PC-3 (cell line): ENCODE measurements around the gene LBX1. TPM values are rescaled to one million over a fixed set of nuclear protein-coding genes. Genes with fewer than 3 reads are reported as not detected.

Source experiments
- ATAC-seq: fragments of 200-7000 bp; cut with Tn5 transposase; 2 replicates; pipeline ENCODE4 v1.9.1; 2020; ENCODE audit warnings: mild to moderate bottlenecking, moderate library complexity
- BruUV-seq: library from RNA; stranded (reverse); fragments of 400-500 nt; replicated peaks from 2 replicates; lab custom pipeline; 2021; lab: Mats Ljungman, UMichigan
- CTCF ChIA-PET: fragments of 300-600 bp; sonication (Branson Sonifier 250); formaldehyde crosslinking; loops from one replicate; lab custom pipeline; 2022; ENCODE audit warnings: antibody characterized with exemption; lab: Charles Lee
- POLR2A ChIA-PET: fragments of 300-600 bp; sonication (Branson Sonifier 250); formaldehyde crosslinking; loops from one replicate; lab custom pipeline; 2022; ENCODE audit warnings: antibody characterized with exemption; ENCODE audit not compliant: unreplicated experiment; lab: Charles Lee
- DNase-seq: peaks from one replicate; pipeline ENCODE4 v3.0.0-alpha.2; 2015
- H2AFZ ChIP-seq: fragments of 300-600 bp; sonication (generic); 2 replicates; pipeline ENCODE4 v1.6.0; 2016; ENCODE audit warnings: antibody characterized with exemption, low read length
- H3F3A ChIP-seq: fragments of 300-600 bp; sonication (generic); one replicate; pipeline ENCODE4 v1.6.0; 2017; ENCODE audit warnings: antibody characterized with exemption, low read length, control low read depth, mild to moderate bottlenecking; ENCODE audit not compliant: unreplicated experiment
- H3K27ac ChIP-seq: fragments of 300-600 bp; sonication (generic); 2 replicates; pipeline ENCODE4 v1.5.1; 2016; ENCODE audit warnings: mild to moderate bottlenecking, low read length
- H3K27me3 ChIP-seq: fragments of 300-600 bp; sonication (generic); 2 replicates; pipeline ENCODE4 v1.6.1; 2016; ENCODE audit warnings: low read length, mixed read lengths
- H3K36me3 ChIP-seq: fragments of 300-600 bp; sonication (generic); 2 replicates; pipeline ENCODE4 v1.6.1; 2016; ENCODE audit warnings: low read depth, mixed run types, low read length, mixed read lengths
- H3K4me1 ChIP-seq: fragments of 300-600 bp; sonication (generic); 2 replicates; pipeline ENCODE4 v1.5.1; 2016; ENCODE audit warnings: low read length; ENCODE audit not compliant: insufficient read depth
- H3K4me2 ChIP-seq: fragments of 300-600 bp; sonication (generic); 2 replicates; pipeline ENCODE4 v1.6.0; 2016; ENCODE audit warnings: low read length
- H3K4me3 ChIP-seq: fragments of 300-600 bp; sonication (generic); 2 replicates; pipeline ENCODE4 v1.5.1; 2016; ENCODE audit warnings: mild to moderate bottlenecking, low read length, mixed read lengths
- H3K79me2 ChIP-seq: fragments of 300-600 bp; sonication (generic); 2 replicates; pipeline ENCODE4 v1.6.1; 2017; ENCODE audit warnings: low read length, mixed read lengths
- H3K9ac ChIP-seq: fragments of 300-600 bp; sonication (generic); 2 replicates; pipeline ENCODE4 v1.6.0; 2016; ENCODE audit warnings: mild to moderate bottlenecking, low read length
- H3K9me2 ChIP-seq: fragments of 300-600 bp; sonication (generic); replicated peaks from 2 replicates; pipeline ENCODE4 v1.6.1; 2016; ENCODE audit warnings: mixed run types, low read length, mixed read lengths
- H3K9me3 ChIP-seq: fragments of 300-600 bp; sonication (generic); 2 replicates; pipeline ENCODE4 v1.6.1; 2016; ENCODE audit warnings: low read length, mixed read lengths
- H4K20me1 ChIP-seq: fragments of 300-600 bp; sonication (generic); 2 replicates; pipeline ENCODE4 v1.6.1; 2016; ENCODE audit warnings: low read length, mixed read lengths
- EZH2 ChIP-seq: fragments of 300-600 bp; sonication (generic); IDR thresholded peaks from one replicate; pipeline ENCODE4 v1.6.1; 2017; ENCODE audit warnings: antibody characterized with exemption, mild to moderate bottlenecking, low read length; ENCODE audit not compliant: unreplicated experiment
- EZH2phosphoT487 ChIP-seq: fragments of 300-600 bp; sonication (generic); IDR thresholded peaks from 2 replicates; pipeline ENCODE4 v1.6.1; 2018; ENCODE audit warnings: mild to moderate bottlenecking, antibody characterized with exemption, low read length, borderline replicate concordance
- intact Hi-C: fragments of 100-400 bp; cut with micrococcal nuclease; formaldehyde crosslinking; loops from 2 replicates; pipeline ENCODE4 v1.9.0; 2023
- total RNA-seq: library from RNA; depleted of rRNA; stranded (reverse); fragments of >200 nt; gene quantifications from 2 replicates; pipeline ENCODE4 v1.2.3, GENCODE V29; 2014
- TF ChIP-seq, protein P1 (sequence below): fragments of 300-600 bp; sonication (generic); conservative IDR thresholded peaks from 2 replicates; pipeline ENCODE4 v1.5.1; 2017; ENCODE audit warnings: antibody characterized with exemption, low read depth, mild to moderate bottlenecking, low read length

Gene LBX1
- total RNA-seq, 1 experiment from 2014 or later, result not detected

DNA sequence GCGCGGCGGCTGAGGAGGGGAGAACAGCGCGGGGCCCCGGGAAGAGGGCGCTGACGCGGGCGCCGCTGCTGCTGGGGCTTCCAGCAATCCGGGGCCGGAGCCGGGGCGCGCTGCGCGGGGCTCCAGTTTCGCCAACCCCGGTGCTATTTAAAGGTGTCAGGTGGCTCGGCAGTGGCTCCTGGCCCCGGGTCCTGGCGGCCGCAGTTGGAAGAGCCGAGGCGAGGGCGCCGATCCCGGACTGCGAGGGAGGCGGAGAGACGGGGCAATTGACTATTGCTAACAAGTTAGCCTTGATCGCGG is 347 bp downstream of the LBX1 start:
- ChIA-PET CTCF (no interaction called here), POLR2A (no interaction called here)
- no peak for TF ChIP-seq EZH2
- no peak for TF ChIP-seq EZH2phosphoT487
- TF ChIP-seq, protein P1, sequence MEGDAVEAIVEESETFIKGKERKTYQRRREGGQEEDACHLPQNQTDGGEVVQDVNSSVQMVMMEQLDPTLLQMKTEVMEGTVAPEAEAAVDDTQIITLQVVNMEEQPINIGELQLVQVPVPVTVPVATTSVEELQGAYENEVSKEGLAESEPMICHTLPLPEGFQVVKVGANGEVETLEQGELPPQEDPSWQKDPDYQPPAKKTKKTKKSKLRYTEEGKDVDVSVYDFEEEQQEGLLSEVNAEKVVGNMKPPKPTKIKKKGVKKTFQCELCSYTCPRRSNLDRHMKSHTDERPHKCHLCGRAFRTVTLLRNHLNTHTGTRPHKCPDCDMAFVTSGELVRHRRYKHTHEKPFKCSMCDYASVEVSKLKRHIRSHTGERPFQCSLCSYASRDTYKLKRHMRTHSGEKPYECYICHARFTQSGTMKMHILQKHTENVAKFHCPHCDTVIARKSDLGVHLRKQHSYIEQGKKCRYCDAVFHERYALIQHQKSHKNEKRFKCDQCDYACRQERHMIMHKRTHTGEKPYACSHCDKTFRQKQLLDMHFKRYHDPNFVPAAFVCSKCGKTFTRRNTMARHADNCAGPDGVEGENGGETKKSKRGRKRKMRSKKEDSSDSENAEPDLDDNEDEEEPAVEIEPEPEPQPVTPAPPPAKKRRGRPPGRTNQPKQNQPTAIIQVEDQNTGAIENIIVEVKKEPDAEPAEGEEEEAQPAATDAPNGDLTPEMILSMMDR, result no peak
- Histone ChIP-seq H3K9me2 (no peaks in the 10 kb centered on the region), H3K4me3 (peak overlapping the region; percentile 35; the same call in 1 of the 2 replicates), H4K20me1 (no peaks in the 10 kb centered on the region), H3K9me3 (no peaks in the 10 kb centered on the region), H3K36me3 (no peaks in the 10 kb centered on the region), H3F3A (no peaks in the 10 kb centered on the region), H3K4me1 (peaks cover 4% of the 10 kb centered on the region), H3K27me3 (peaks cover 99% of the 10 kb centered on the region), H2AFZ (no peak overlapping the region), H3K4me2 (peak overlapping the region; percentile 60), H3K27ac (no peak overlapping the region), H3K79me2 (no peaks in the 10 kb centered on the region), H3K9ac (no peak overlapping the region)
- no TSS peak for BruUV-seq
- intact Hi-C loops, result no loop called here
- ATAC-seq (0 out of 2 replicates have a peak, but pooled peaks have one; percentile 7), DNase-seq (no peak)

DNA sequence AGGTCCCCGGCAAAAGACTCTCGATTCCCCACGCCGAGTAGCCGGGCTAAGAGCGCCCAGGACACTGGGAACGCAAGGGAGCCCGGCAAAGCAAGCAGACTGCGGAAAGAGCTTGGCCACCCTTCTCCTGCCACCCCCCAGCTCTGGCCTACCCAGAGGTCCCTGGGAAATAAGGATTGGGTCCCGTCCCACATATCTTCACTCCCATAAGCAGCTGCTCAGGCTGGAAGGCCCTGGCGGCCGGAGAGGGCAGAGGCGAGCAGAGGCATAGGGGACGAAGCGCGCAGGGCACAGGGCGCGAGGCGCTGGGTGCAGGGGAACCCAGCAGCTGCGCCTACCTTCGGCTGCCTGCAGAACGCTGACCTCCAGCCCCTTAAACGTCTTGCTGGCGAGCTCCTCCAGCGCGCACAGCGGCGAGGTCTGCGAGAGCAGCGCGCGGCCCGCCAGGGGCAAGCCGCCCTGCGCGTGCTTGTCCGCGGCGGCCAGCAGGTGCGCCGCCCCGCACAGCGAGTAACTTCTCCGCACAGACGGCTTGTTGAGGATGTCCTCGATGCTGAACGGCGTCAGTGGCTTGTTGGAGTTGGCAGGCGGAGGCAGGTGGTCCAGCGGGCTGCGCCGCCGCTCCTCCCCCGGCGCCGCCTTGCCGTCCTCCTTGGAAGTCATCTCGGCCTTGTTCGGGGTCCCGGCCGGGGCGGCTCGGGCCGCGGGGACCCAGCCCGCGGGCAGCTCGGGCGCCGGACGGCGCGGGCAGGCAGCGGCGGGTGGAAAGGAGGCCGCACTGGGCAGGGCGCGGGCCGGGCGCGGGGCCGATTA is 904 bp downstream of the LBX1 start:
- intact Hi-C loops, result no loop called here
- no peak overlapping the region for H2AFZ ChIP-seq
- H3K4me3 ChIP-seq, result no peak overlapping the region
- no TSS peak for BruUV-seq
- H3K27ac ChIP-seq, result no peak overlapping the region
- H3K9me3 ChIP-seq, result no peaks in the 10 kb centered on the region
- H3K9me2 ChIP-seq, result no peaks in the 10 kb centered on the region
- H3K36me3 ChIP-seq, result no peaks in the 10 kb centered on the region
- DNase-seq, result no peak
- H3K9ac ChIP-seq, result no peak overlapping the region
- POLR2A ChIA-PET, result no interaction called here
- H3F3A ChIP-seq, result no peaks in the 10 kb centered on the region
- ATAC-seq, result no peak
- H3K27me3 ChIP-seq, result peaks cover 99% of the 10 kb centered on the region
- no peaks in the 10 kb centered on the region for H4K20me1 ChIP-seq
- CTCF ChIA-PET, result no interaction called here
- no peaks in the 10 kb centered on the region for H3K79me2 ChIP-seq
- TF ChIP-seq EZH2phosphoT487 (no peak), EZH2 (peak; percentile 54)
- TF ChIP-seq, protein P1, result no peak
- peaks cover 4% of the 10 kb centered on the region for H3K4me1 ChIP-seq
- H3K4me2 ChIP-seq, result no peak overlapping the region
